HUES6 (cell line): ENCODE data around the gene APIP.

Source experiments
- H3K27ac ChIP-seq: 2 replicates; pipeline ENCODE4 v1.7.0; 2013; ENCODE audit warnings: low read depth, mild to moderate bottlenecking, low read length, inconsistent platforms
- H3K27me3 ChIP-seq: 2 replicates; pipeline ENCODE4 v1.6.1; 2013; ENCODE audit warnings: low read length; ENCODE audit not compliant: control insufficient read depth, insufficient read depth
- H3K36me3 ChIP-seq: 2 replicates; pipeline ENCODE4 v1.6.1; 2013; ENCODE audit warnings: low read length; ENCODE audit not compliant: control insufficient read depth, insufficient read depth
- H3K4me1 ChIP-seq: 2 replicates; pipeline ENCODE4 v1.6.1; 2013; ENCODE audit warnings: low read length; ENCODE audit not compliant: control insufficient read depth, insufficient read depth
- H3K4me3 ChIP-seq: 2 replicates; pipeline ENCODE4 v1.5.1; 2013; ENCODE audit warnings: low read depth, low read length
- H3K9ac ChIP-seq: one replicate; pipeline ENCODE4 v1.6.1; 2013; ENCODE audit warnings: mild to moderate bottlenecking, low read length
- H3K9me3 ChIP-seq: 2 replicates; pipeline ENCODE4 v1.6.1; 2013; ENCODE audit warnings: low read depth, low read length; ENCODE audit not compliant: control insufficient read depth, insufficient read depth

Gene APIP

GRCh38 chr11:34839969-34840368, 76.2 kb downstream of the APIP start:
- Histone ChIP-seq H3K9me3 (no peaks in the 10 kb centered on the region), H3K36me3 (no peaks in the 10 kb centered on the region), H3K4me3 (no peak overlapping the region), H3K27ac (no peak overlapping the region), H3K9ac (no peak overlapping the region), H3K4me1 (peaks cover 8% of the 10 kb centered on the region), H3K27me3 (no peaks in the 10 kb centered on the region)

GRCh38 chr11:34836958-34837856, 79.0 kb downstream of the APIP start:
- Histone ChIP-seq H3K9me3 (no peaks in the 10 kb centered on the region), H3K9ac (no peak overlapping the region), H3K4me3 (no peak overlapping the region), H3K27ac (no peak overlapping the region), H3K4me1 (peaks cover 8% of the 10 kb centered on the region), H3K36me3 (no peaks in the 10 kb centered on the region), H3K27me3 (no peaks in the 10 kb centered on the region)

- Histone ChIP-seq H3K4me3 (no peak overlapping the region), H3K36me3 (no peaks in the 10 kb centered on the region), H3K27me3 (no peaks in the 10 kb centered on the region)
These were observed 82.6 kb downstream of the APIP start for GRCh38 chr11:34833602-34834001.

More at GRCh38 chr11:34833602-34834001, 82.6 kb downstream of the APIP start:
- Histone ChIP-seq H3K4me1 (peaks cover 11% of the 10 kb centered on the region), H3K9me3 (no peaks in the 10 kb centered on the region), H3K9ac (no peak overlapping the region), H3K27ac (no peak overlapping the region)
